Pancreas (tissue), 10 donors: ENCODE measurements around the gene TAF1L. TPM values are rescaled to one million over a fixed set of nuclear protein-coding genes. Genes with fewer than 3 reads are reported as not detected.
"Not testable (repeated sequence)": the region's sequence is repeated elsewhere in the genome, so short reads cannot be mapped to it uniquely, and the experiment has no call there.

Source experiments
- ATAC-seq, 4 donors: fragments of 200-7000 bp; cut with Tn5 transposase; one replicate each; pipeline versions ENCODE4 v1.8.0 to v1.9.1; 2020; ENCODE audit warnings: mild to moderate bottlenecking in 4 of 4, moderate library complexity in 4 of 4
- DNase-seq, 6 donors: peaks; one replicate each; pipeline ENCODE4 v3.0.0-alpha.2; 2020
- FAIRE-seq: peaks from 2 replicates; lab custom pipeline; 2012; peaks lifted over from hg19 to GRCh38; lab: Jason Lieb, UNC
- H3K27ac ChIP-seq, 4 donors: fragments of 200-600 bp; sonication (generic); 1 replicate in 3 of 4; 2 replicates in 1 of 4; pipeline versions ENCODE4 v1.5.0 to v1.8.0; 2020
- H3K27me3 ChIP-seq, 4 donors: fragments of 200-600 bp; one replicate each; pipeline ENCODE4 v1.8.0; 2021
- H3K36me3 ChIP-seq, 3 donors: fragments of 200-600 bp; sonication (generic) in 1 of 3; one replicate each; pipeline versions ENCODE4 v1.5.0 to v1.8.0; 2020 to 2021
- H3K4me1 ChIP-seq, 3 donors: fragments of 200-600 bp; one replicate each; pipeline ENCODE4 v1.8.0; 2021
- H3K4me3 ChIP-seq, 4 donors: fragments of 200-600 bp; sonication (generic) in 2 of 4; one replicate each; pipeline versions ENCODE4 v1.5.0 to v1.8.0; 2020 to 2021
- H3K9me3 ChIP-seq, 4 donors: fragments of 200-600 bp; one replicate each; pipeline ENCODE4 v1.8.0; 2021
- CTCF ChIP-seq, 4 donors: fragments of 200-600 bp; sonication (generic) in 3 of 4; IDR thresholded peaks; one replicate each; pipeline versions ENCODE4 v1.5.0 to v1.8.0; 2021; ENCODE audit warnings: antibody characterized with exemption in 4 of 4
- WGBS, 2 donors: extraction: QIAGEN DNeasy Blood & Tissue Kit; methylation state at CpG; one replicate each; pipeline ENCODE4 v1.1.7; 2013; 5-methylcytosine and 5-hydroxymethylcytosine counted together
- intact Hi-C, 3 donors: fragments of 100-400 bp; cut with DNase I; formaldehyde crosslinking; loops; one replicate each; pipeline versions ENCODE4 v1.11.1 to v1.14.2; 2022
- polyA plus RNA-seq, 2 donors: library from polyadenylated mRNA; stranded (reverse); fragments of 200-250 nt; gene quantifications; one replicate each; pipeline ENCODE4 v1.2.3, GENCODE V29; 2013
- total RNA-seq, 6 donors: library from RNA; stranded (reverse); fragmentation: NEBNext Ultra II Directional in 4 of 6; extraction: Animal tissue kit (Norgen Biotek cat#: 25700) in 4 of 6; gene quantifications; one replicate each; pipeline versions ENCODE4 v1.2.1 to v1.2.4, GENCODE V29; 2021 to 2023
- donor health status: healthy with polysubstance abuse.
- donor health status: DM: no; HTN: no; CAD: no; lungs with moderate emphysema.
- donor health status: DM: no; HTN: no; CAD: no.
- donor health status: control.
- donor health status: control.
- donor health status: Bipolar disorder and iron deficiency.
- donor health status: DM: yes; HTN: yes; CAD: no.
- donor health status: DM: no; HTN: no; CAD: no.
- donor health status: DM: no; HTN: no; CAD: no.
- donor health status: DM: yes; HTN: yes; CAD: no.

The TAF1L gene
- total and polyA plus RNA-seq, 8 donors: 0.03 to 0.04 (median 0.04) TPM; not detected in 5

- intact Hi-C loops: no loop called here
- TF ChIP-seq CTCF (IDR thresholded peaks at IDR 0.05): no peak
- ATAC-seq: no peak
- no peaks in the 10 kb centered on the region for H3K9me3 ChIP-seq
- no peak for FAIRE-seq
- DNase-seq: no peak
- H3K27ac ChIP-seq: no peak overlapping the region
- no peaks in the 10 kb centered on the region for H3K4me1 ChIP-seq
- no peaks in the 10 kb centered on the region for H3K27me3 ChIP-seq
- no peak overlapping the region for H3K4me3 ChIP-seq
- no peaks in the 10 kb centered on the region for H3K36me3 ChIP-seq
- WGBS, 2 donors: 47 to 63% methylated on average over 3 of the region's 3 CpGs
Observed at GRCh38 chr9:32665101-32665500, 29.6 kb upstream of the TAF1L start.

- WGBS, 2 donors: 34 to 38% methylated on average over 3 of the region's 3 CpGs
- no peak overlapping the region for H3K4me3 ChIP-seq
Observed at GRCh38 chr9:32663741-32664140, 28.3 kb upstream of the TAF1L start.

GRCh38 chr9:32647671-32648070 is 12.2 kb upstream of the TAF1L start:
- H3K27ac ChIP-seq: no peak overlapping the region
- TF ChIP-seq CTCF (IDR thresholded peaks at IDR 0.05): no peak
- no peak overlapping the region for H3K4me3 ChIP-seq
- H3K27me3 ChIP-seq: peaks cover 0 to 4% (median 0%) of the 10 kb centered on the region in 4 donors
- WGBS, 2 donors: 31 to 55% methylated on average over 2 of the region's 2 CpGs
- ATAC-seq: no peak
- no peak for FAIRE-seq
- no peaks in the 10 kb centered on the region for H3K4me1 ChIP-seq
- intact Hi-C loops: no loop called here
- no peak for DNase-seq
- H3K9me3 ChIP-seq: no peaks in the 10 kb centered on the region
- no peaks in the 10 kb centered on the region for H3K36me3 ChIP-seq

More at GRCh38 chr9:32663741-32664140, 28.3 kb upstream of the TAF1L start:
- no peak for TF ChIP-seq CTCF (IDR thresholded peaks at IDR 0.05)
- Histone ChIP-seq H3K27ac (no peak overlapping the region), H3K9me3 (no peaks in the 10 kb centered on the region), H3K36me3 (no peaks in the 10 kb centered on the region), H3K27me3 (no peaks in the 10 kb centered on the region), H3K4me1 (no peaks in the 10 kb centered on the region)
- intact Hi-C loops: no loop called here
- DNase-seq (no peak), ATAC-seq (no peak), FAIRE-seq (no peak)

- no peak for ATAC-seq
- H3K36me3 ChIP-seq: no peaks in the 10 kb centered on the region
- 30 to 40% methylated on average over 2 of the region's 2 CpGs for WGBS, 2 donors
- no peaks in the 10 kb centered on the region for H3K4me1 ChIP-seq
- H3K27ac ChIP-seq: no peak overlapping the region
- no peak for TF ChIP-seq CTCF (IDR thresholded peaks at IDR 0.05)
- intact Hi-C loops: no loop called here
- peaks cover 0 to 4% (median 2%) of the 10 kb centered on the region in 4 donors for H3K27me3 ChIP-seq
- DNase-seq: no peak
- no peak for FAIRE-seq
- no peak overlapping the region for H3K4me3 ChIP-seq
- no peaks in the 10 kb centered on the region for H3K9me3 ChIP-seq
Observed at GRCh38 chr9:32644698-32645097, 9.2 kb upstream of the TAF1L start.

GRCh38 chr9:32633151-32633550 is 2.3 kb downstream of the TAF1L start:
- FAIRE-seq, H3K27ac ChIP-seq, DNase-seq, H3K27me3 ChIP-seq, intact Hi-C loops, H3K4me3 ChIP-seq, H3K4me1 ChIP-seq, H3K36me3 ChIP-seq, H3K9me3 ChIP-seq, ATAC-seq: not testable (repeated sequence)
- 49 to 51% methylated on average over 5 of the region's 5 CpGs for WGBS, 2 donors
